Retinal pigment epithelial cell (primary cell): ENCODE data around the gene CDH26.

Experiments
- DNase-seq: peaks from one replicate; pipeline ENCODE4 v3.0.0-alpha.2; 2010; ENCODE audit warnings: low read depth
- H3K4me3 ChIP-seq: 2 replicates; pipeline ENCODE4 v1.5.1; 2011; ENCODE audit warnings: mild to moderate bottlenecking, low read length, control low read depth, moderate library complexity
- TF ChIP-seq, protein P1 (sequence below): conservative IDR thresholded peaks from 2 replicates; pipeline ENCODE4 v1.5.1; 2011; ENCODE audit warnings: low read depth, low read length, control low read depth, inconsistent platforms

Gene CDH26

GRCh38 chr20:59958123-59958522 lies at the start of gene CDH26:
Gene CDH26 (plus strand): TSS chr20:59958423. CDS start chr20:59958727, 304 bp downstream.
- TF ChIP-seq, protein P1, sequence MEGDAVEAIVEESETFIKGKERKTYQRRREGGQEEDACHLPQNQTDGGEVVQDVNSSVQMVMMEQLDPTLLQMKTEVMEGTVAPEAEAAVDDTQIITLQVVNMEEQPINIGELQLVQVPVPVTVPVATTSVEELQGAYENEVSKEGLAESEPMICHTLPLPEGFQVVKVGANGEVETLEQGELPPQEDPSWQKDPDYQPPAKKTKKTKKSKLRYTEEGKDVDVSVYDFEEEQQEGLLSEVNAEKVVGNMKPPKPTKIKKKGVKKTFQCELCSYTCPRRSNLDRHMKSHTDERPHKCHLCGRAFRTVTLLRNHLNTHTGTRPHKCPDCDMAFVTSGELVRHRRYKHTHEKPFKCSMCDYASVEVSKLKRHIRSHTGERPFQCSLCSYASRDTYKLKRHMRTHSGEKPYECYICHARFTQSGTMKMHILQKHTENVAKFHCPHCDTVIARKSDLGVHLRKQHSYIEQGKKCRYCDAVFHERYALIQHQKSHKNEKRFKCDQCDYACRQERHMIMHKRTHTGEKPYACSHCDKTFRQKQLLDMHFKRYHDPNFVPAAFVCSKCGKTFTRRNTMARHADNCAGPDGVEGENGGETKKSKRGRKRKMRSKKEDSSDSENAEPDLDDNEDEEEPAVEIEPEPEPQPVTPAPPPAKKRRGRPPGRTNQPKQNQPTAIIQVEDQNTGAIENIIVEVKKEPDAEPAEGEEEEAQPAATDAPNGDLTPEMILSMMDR, result no peak
- no peak within 1 kb of the TSS for H3K4me3 ChIP-seq
- no peak for DNase-seq

DNA sequence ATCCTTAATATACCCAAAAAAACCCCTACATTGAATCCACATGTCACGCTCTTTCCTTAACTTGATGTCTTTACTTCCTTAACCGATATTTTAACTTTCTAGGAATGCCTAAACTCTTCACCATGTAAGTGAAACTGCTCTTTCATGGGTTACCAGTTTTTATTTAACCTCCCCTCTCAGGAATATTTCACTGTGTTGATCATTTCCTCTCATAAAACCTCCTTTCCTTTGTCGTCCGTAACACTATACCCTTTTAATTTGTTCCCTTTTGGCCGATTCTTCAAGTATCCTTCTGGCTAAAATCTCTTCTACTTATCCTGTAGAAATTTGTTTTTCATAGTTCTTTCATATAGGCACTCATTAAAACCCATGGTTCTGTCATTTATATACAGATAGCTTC lies 49.4 kb upstream of the CDH26 start:
- TF ChIP-seq, protein P1, result no peak
- H3K4me3 ChIP-seq, result no peak overlapping the region
- DNase-seq, result no peak

GRCh38 chr20:59911041-59911440 lies 47.2 kb upstream of the CDH26 start:
- H3K4me3 ChIP-seq, result no peak overlapping the region
- TF ChIP-seq, protein P1, result no peak
- no peak for DNase-seq

GRCh38 chr20:59912609-59913008 lies 45.6 kb upstream of the CDH26 start:
- DNase-seq, result no peak
- TF ChIP-seq, protein P1, result no peak
- no peak overlapping the region for H3K4me3 ChIP-seq

DNA sequence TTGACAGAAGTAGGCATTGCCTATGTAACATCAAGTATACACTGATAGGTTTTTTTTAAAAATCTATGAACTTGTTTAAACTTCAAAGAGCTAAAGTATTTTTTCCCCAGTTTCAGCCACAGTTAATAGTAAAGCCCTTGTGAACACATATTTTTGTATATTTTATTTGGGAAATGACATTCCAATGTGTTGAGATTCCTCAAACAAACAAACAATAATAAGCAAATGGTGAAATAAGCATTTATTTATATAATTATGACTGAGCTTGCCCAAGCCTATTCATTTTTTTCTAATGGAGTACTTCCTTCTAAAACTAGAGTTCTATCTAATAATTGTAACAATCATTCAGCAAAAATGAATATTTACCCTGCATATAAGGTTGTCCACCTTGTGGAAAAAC lies 37.3 kb upstream of the CDH26 start:
- no peak for DNase-seq
- H3K4me3 ChIP-seq, result no peak overlapping the region
- TF ChIP-seq, protein P1, result no peak

GRCh38 chr20:59923514-59923913 lies 34.7 kb upstream of the CDH26 start:
- no peak for DNase-seq
- TF ChIP-seq, protein P1, result no peak
- H3K4me3 ChIP-seq, result no peak overlapping the region

DNA sequence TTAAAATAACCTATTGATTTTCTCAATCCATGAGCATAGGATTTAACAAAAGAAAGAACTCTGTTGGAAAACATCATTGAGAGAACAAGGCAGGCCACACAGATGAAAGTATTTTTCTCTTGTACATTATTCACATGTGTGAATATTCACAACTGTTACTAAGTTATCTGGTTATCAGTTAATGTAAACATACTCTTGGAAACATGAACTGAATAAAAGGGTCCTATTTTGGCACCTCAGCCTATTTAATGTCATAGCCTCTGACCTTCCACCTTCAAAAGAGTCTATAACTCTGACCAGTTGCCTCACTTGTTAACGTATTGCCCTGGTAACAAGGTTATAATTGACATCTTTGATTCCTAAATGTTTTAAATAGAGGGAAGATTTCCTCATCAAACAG lies 32.9 kb upstream of the CDH26 start:
- DNase-seq, result no peak

More for the DNA sequence above, 32.9 kb upstream of the CDH26 start:
- no peak overlapping the region for H3K4me3 ChIP-seq
- TF ChIP-seq, protein P1, result no peak
